Fibroblast of villous mesenchyme (primary cell): ENCODE measurements around the gene TMEM63B. TPM values are rescaled to one million over a fixed set of nuclear protein-coding genes. Genes with fewer than 3 reads are reported as not detected.

Source experiments
- DNase-seq: peaks from one replicate; pipeline ENCODE4 v3.0.0-alpha.2; 2010; ENCODE audit warnings: low read depth
- H3K4me3 ChIP-seq: 2 replicates; pipeline ENCODE4 v1.5.1; 2011; ENCODE audit warnings: low read depth, mild to moderate bottlenecking, low read length
- total RNA-seq: library from RNA; depleted of rRNA; stranded (reverse); fragments of >200 nt; gene quantifications from 2 replicates; pipeline ENCODE4 v1.2.3, GENCODE V29; 2012
- TF ChIP-seq, protein P1 (sequence below): IDR thresholded peaks from 2 replicates; pipeline ENCODE4 v1.5.1; 2012; ENCODE audit warnings: low read depth, mild to moderate bottlenecking, low read length; ENCODE audit not compliant: insufficient read depth

TMEM63B gene
- total RNA-seq, 1 donor: 32.4 TPM

- no peak overlapping the region for H3K4me3 ChIP-seq
- DNase-seq: no peak
- TF ChIP-seq, protein P1, sequence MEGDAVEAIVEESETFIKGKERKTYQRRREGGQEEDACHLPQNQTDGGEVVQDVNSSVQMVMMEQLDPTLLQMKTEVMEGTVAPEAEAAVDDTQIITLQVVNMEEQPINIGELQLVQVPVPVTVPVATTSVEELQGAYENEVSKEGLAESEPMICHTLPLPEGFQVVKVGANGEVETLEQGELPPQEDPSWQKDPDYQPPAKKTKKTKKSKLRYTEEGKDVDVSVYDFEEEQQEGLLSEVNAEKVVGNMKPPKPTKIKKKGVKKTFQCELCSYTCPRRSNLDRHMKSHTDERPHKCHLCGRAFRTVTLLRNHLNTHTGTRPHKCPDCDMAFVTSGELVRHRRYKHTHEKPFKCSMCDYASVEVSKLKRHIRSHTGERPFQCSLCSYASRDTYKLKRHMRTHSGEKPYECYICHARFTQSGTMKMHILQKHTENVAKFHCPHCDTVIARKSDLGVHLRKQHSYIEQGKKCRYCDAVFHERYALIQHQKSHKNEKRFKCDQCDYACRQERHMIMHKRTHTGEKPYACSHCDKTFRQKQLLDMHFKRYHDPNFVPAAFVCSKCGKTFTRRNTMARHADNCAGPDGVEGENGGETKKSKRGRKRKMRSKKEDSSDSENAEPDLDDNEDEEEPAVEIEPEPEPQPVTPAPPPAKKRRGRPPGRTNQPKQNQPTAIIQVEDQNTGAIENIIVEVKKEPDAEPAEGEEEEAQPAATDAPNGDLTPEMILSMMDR: no peak
Measured at GRCh38 chr6:44119704-44120262, 7.6 kb upstream of the TMEM63B start.

GRCh38 chr6:44120692-44121443 lies 6.5 kb upstream of the TMEM63B start:
- H3K4me3 ChIP-seq: no peak overlapping the region
- TF ChIP-seq, protein P1: no peak
- DNase-seq: no peak

GRCh38 chr6:44122801-44123200 lies 4.6 kb upstream of the TMEM63B start:
- TF ChIP-seq, protein P1: no peak
- DNase-seq: peak; percentile 28
- H3K4me3 ChIP-seq: no peak overlapping the region

- TF ChIP-seq, protein P1: no peak
- H3K4me3 ChIP-seq: no peak overlapping the region
- no peak for DNase-seq
Measured at GRCh38 chr6:44123544-44123943, 3.8 kb upstream of the TMEM63B start.

- TF ChIP-seq, protein P1: no peak
Measured at GRCh38 chr6:44126320-44127149, 819 bp upstream of the TMEM63B start.

DNA sequence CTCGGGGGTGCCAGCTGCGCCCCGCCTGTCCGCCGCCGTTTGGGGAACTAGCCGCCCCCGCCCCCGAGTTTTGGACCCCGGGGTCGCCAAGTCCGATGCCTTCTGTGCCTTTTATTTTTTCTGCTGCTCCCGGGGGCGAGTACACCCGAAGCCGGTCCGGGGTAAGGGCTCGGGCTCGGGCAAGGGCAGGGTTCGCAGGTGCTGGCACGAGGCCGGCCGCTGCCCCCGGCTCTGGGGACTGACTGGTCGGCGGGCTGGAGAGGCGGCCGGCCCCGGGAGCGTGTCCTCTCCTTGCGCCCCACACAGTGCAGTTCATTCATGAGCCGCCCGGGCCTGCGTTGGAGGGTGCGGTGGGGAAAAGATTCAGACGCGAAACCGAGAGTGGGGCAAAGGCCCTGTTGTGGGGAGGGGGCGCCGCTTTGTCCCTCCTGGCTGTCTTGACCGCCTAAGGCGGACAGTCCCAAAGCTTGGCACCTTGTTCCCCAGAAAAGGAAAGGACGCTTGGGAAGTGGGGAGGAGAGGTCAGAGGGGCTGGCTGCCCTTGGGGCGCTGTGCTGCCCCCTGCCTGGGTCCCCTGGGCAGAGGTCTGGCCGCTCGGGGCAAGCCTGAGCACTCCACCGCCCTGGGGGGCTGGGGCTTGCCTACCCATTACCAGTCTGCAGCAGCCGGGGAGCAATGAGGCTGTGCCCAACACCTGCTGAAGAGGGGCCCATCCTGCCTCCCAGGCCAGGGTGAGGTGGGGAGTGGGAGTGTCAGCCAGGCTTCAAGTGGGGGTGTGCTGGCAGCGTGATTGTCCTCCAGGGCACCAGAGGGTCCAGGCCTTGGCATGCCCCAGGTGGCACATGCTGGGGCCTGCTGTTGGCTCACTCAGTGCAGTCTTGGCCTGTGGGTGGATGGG lies 915 bp downstream of the TMEM63B start:
- H3K4me3 ChIP-seq: peak overlapping the region; percentile 84
- TF ChIP-seq, protein P1: no peak
- DNase-seq: no peak

More at GRCh38 chr6:44126320-44127149, 819 bp upstream of the TMEM63B start:
- peak overlapping the region; percentile 76 for H3K4me3 ChIP-seq
- peak; percentile 88 for DNase-seq
